HEK293 (cell line): ENCODE measurements around the gene PTPN4.

Experiments used
- CTCF ChIA-PET: fragments of 350-600 bp; formaldehyde crosslinking; extraction: SDS; loops from one replicate; lab custom pipeline; 2021; ENCODE audit warnings: antibody characterized with exemption; lab: Yijun Ruan, JAX
- POLR2A ChIA-PET: fragments of 300-600 bp; formaldehyde crosslinking; extraction: SDS; loops from one replicate; lab custom pipeline; 2020; ENCODE audit warnings: antibody characterized with exemption, inconsistent platforms; lab: Yijun Ruan, JAX
- H3K27ac ChIP-seq: fragments of 200-500 bp; sonication (Bioruptor generic); 2 replicates; pipeline ENCODE4 v1.5.1; 2014; ENCODE audit warnings: low read depth, low read length, control low read depth, inconsistent platforms; ENCODE audit errors: extremely low read depth
- H3K36me3 ChIP-seq, 2 experiments: fragments of 200-500 bp in 1 of 2; sonication (Bioruptor generic) in 1 of 2; 1 replicate in 1 of 2; 2 replicates in 1 of 2; pipeline ENCODE4 v1.5.1; 2014 to 2017; ENCODE audit warnings: inconsistent platforms in 2 of 2, low read length in 2 of 2; ENCODE audit not compliant: control insufficient read depth in 2 of 2, insufficient read depth in 1 of 2
- H3K4me1 ChIP-seq: fragments of 200-500 bp; sonication (Bioruptor generic); 2 replicates; pipeline ENCODE4 v1.5.1; 2014; ENCODE audit warnings: mild to moderate bottlenecking, low read length, inconsistent platforms; ENCODE audit not compliant: control insufficient read depth, insufficient read depth
- H3K4me3 ChIP-seq: 2 replicates; pipeline ENCODE4 v1.5.1; 2011; ENCODE audit warnings: low read depth, mild to moderate bottlenecking, control low read depth, low read length, moderate library complexity
- H3K9me3 ChIP-seq: fragments of 200-500 bp; sonication (Bioruptor generic); 2 replicates; pipeline ENCODE4 v1.5.1; 2014; ENCODE audit warnings: low read depth, low read length, inconsistent platforms; ENCODE audit not compliant: control insufficient read depth, insufficient read depth
- ATF2 ChIP-seq: fragments of 450-650 bp; formaldehyde crosslinking; IDR thresholded peaks from 2 replicates; pipeline ENCODE4 v1.5.1; 2016; ENCODE audit warnings: missing biosample characterization, missing genetic modification characterization, low read depth
- BCL11A ChIP-seq: fragments of 450-650 bp; formaldehyde crosslinking; IDR thresholded peaks from 2 replicates; pipeline ENCODE4 v1.5.1; 2016; ENCODE audit warnings: low read depth, missing biosample characterization, missing genetic modification characterization
- ELK4 ChIP-seq: IDR thresholded peaks from 2 replicates; pipeline ENCODE4 v1.6.1; 2011; ENCODE audit warnings: mild to moderate bottlenecking, low read depth, low read length, borderline replicate concordance
- GFI1B ChIP-seq: fragments of 450-650 bp; formaldehyde crosslinking; IDR thresholded peaks from 2 replicates; pipeline ENCODE4 v1.5.1; 2016; ENCODE audit warnings: missing biosample characterization, missing genetic modification characterization
- HOXA7 ChIP-seq: sonication (generic); formaldehyde crosslinking; IDR thresholded peaks from 2 replicates; pipeline ENCODE4 v1.8.1; 2022; ENCODE audit warnings: missing genetic modification reagents, borderline replicate concordance
- HOXD13 ChIP-seq: sonication (generic); formaldehyde crosslinking; IDR thresholded peaks from 2 replicates; pipeline ENCODE4 v1.8.0; 2022; ENCODE audit warnings: missing genetic modification reagents, borderline replicate concordance
- IKZF3 ChIP-seq: fragments of 450-650 bp; IDR thresholded peaks from 2 replicates; pipeline ENCODE4 v1.5.0; 2018; ENCODE audit warnings: missing biosample characterization, mild to moderate bottlenecking, missing genetic modification characterization, moderate library complexity
- MEIS1 ChIP-seq: sonication (generic); formaldehyde crosslinking; IDR thresholded peaks from 2 replicates; pipeline ENCODE4 v1.8.1; 2022; ENCODE audit warnings: missing genetic modification reagents, mild to moderate bottlenecking, borderline replicate concordance
- OVOL3 ChIP-seq: fragments of 450-650 bp; formaldehyde crosslinking; IDR thresholded peaks from 2 replicates; pipeline ENCODE4 v1.5.1; 2016; ENCODE audit warnings: missing biosample characterization, missing genetic modification characterization
- ZBTB11 ChIP-seq: fragments of 450-650 bp; formaldehyde crosslinking; conservative IDR thresholded peaks from 2 replicates; pipeline ENCODE4 v1.5.1; 2016; ENCODE audit warnings: low read depth, missing biosample characterization, missing genetic modification characterization
- ZBTB21 ChIP-seq: fragments of 450-650 bp; formaldehyde crosslinking; IDR thresholded peaks from 2 replicates; pipeline ENCODE4 v1.5.1; 2017; ENCODE audit warnings: missing biosample characterization, missing genetic modification characterization
- ZBTB48 ChIP-seq: fragments of 450-650 bp; formaldehyde crosslinking; IDR thresholded peaks from 2 replicates; pipeline ENCODE4 v1.5.1; 2016; ENCODE audit warnings: missing biosample characterization, missing genetic modification characterization
- ZBTB49 ChIP-seq: fragments of 450-650 bp; formaldehyde crosslinking; IDR thresholded peaks from 2 replicates; pipeline ENCODE4 v1.5.1; 2016; ENCODE audit warnings: missing biosample characterization, missing genetic modification characterization, low read depth
- ZNF112 ChIP-seq: fragments of 450-650 bp; formaldehyde crosslinking; IDR thresholded peaks from 2 replicates; pipeline ENCODE4 v1.5.0; 2017; ENCODE audit warnings: missing biosample characterization, missing genetic modification characterization
- ZNF169 ChIP-seq: fragments of 450-650 bp; formaldehyde crosslinking; IDR thresholded peaks from 2 replicates; pipeline ENCODE4 v1.5.1; 2016; ENCODE audit warnings: missing biosample characterization, missing genetic modification characterization
- ZNF214 ChIP-seq: fragments of 450-650 bp; formaldehyde crosslinking; IDR thresholded peaks from 2 replicates; pipeline ENCODE4 v1.5.1; 2017; ENCODE audit warnings: missing biosample characterization, mild to moderate bottlenecking, missing genetic modification characterization, borderline replicate concordance
- ZNF473 ChIP-seq: fragments of 450-650 bp; formaldehyde crosslinking; IDR thresholded peaks from 2 replicates; pipeline ENCODE4 v1.5.1; 2017; ENCODE audit warnings: missing biosample characterization, missing genetic modification characterization
- ZNF513 ChIP-seq: fragments of 450-650 bp; IDR thresholded peaks from 2 replicates; pipeline ENCODE4 v1.5.1; 2018; ENCODE audit warnings: missing biosample characterization, missing genetic modification characterization
- ZNF600 ChIP-seq: fragments of 450-650 bp; formaldehyde crosslinking; IDR thresholded peaks from 2 replicates; pipeline ENCODE4 v1.5.1; 2016; ENCODE audit warnings: missing biosample characterization, missing genetic modification characterization
- ZNF623 ChIP-seq: fragments of 450-650 bp; formaldehyde crosslinking; IDR thresholded peaks from 2 replicates; pipeline ENCODE4 v1.5.1; 2016; ENCODE audit warnings: missing biosample characterization, missing genetic modification characterization
- ZNF624 ChIP-seq: fragments of 450-650 bp; formaldehyde crosslinking; IDR thresholded peaks from 2 replicates; pipeline ENCODE4 v1.5.1; 2017; ENCODE audit warnings: missing biosample characterization, missing genetic modification characterization
- TF ChIP-seq, protein P1 (sequence below): fragments of 450-650 bp; formaldehyde crosslinking; IDR thresholded peaks from 2 replicates; pipeline ENCODE4 v1.5.1; 2016; ENCODE audit warnings: missing biosample characterization, missing genetic modification characterization

Gene PTPN4

GRCh38 chr2:119958670-119959268 is 199.0 kb downstream of the PTPN4 start (continued):
- no peak for TF ChIP-seq ATF2 (tag by site-specific recombination)
- no peak for TF ChIP-seq ZNF624 (tag by site-specific recombination)
- no peak for TF ChIP-seq ZNF214
- TF ChIP-seq HOXD13 (CRISPR knock-in tag): no peak
- no peak for TF ChIP-seq ZBTB48 (tag by site-specific recombination)
- no peak for TF ChIP-seq GFI1B (tag by site-specific recombination)
- TF ChIP-seq ZNF112 (tag by site-specific recombination): no peak

DNA sequence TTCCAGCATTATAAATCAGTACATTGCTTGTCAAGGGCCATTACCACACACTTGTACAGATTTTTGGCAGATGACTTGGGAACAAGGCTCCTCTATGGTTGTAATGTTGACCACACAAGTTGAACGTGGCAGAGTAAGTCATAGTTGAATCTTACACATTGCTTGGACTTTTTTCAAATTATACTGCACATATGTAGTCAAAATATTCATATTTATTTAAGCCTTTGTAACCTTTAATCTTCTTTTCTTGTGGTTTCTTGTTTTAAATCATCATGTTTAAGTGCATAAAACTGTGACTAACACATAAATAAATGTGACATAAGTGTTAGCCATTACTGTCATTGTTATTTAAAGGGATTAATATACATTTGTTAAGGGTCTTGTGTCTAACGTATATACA is 201.1 kb downstream of the PTPN4 start:
- Histone ChIP-seq H3K36me3 (peaks cover 27 to 59% of the 10 kb centered on the region in 2 experiments), H3K4me1 (no peaks in the 10 kb centered on the region), H3K27ac (no peak overlapping the region)
- ChIA-PET CTCF (no interaction called here), POLR2A (no interaction called here)
- TF ChIP-seq IKZF3 (tag by site-specific recombination) (no peak), OVOL3 (tag by site-specific recombination) (no peak), ZNF473 (tag by site-specific recombination) (no peak), MEIS1 (CRISPR knock-in tag) (no peak), ZNF623 (tag by site-specific recombination) (no peak), ZNF169 (no peak), ZBTB21 (tag by site-specific recombination) (no peak), BCL11A (no peak), ZNF513 (tag by site-specific recombination) (no peak), ZBTB49 (tag by site-specific recombination) (no peak), HOXA7 (CRISPR knock-in tag) (no peak), ZBTB11 (tag by site-specific recombination) (no peak), ZBTB48 (tag by site-specific recombination) (no peak), ZNF600 (tag by site-specific recombination) (no peak), ELK4 (no peak)
- TF ChIP-seq, protein P1, sequence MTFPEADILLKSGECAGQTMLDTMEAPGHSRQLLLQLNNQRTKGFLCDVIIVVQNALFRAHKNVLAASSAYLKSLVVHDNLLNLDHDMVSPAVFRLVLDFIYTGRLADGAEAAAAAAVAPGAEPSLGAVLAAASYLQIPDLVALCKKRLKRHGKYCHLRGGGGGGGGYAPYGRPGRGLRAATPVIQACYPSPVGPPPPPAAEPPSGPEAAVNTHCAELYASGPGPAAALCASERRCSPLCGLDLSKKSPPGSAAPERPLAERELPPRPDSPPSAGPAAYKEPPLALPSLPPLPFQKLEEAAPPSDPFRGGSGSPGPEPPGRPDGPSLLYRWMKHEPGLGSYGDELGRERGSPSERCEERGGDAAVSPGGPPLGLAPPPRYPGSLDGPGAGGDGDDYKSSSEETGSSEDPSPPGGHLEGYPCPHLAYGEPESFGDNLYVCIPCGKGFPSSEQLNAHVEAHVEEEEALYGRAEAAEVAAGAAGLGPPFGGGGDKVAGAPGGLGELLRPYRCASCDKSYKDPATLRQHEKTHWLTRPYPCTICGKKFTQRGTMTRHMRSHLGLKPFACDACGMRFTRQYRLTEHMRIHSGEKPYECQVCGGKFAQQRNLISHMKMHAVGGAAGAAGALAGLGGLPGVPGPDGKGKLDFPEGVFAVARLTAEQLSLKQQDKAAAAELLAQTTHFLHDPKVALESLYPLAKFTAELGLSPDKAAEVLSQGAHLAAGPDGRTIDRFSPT (tag by site-specific recombination): no peak
- TF ChIP-seq, all 188 proteins: peak for 0
- Histone ChIP-seq H3K4me3 (no peak overlapping the region), H3K9me3 (no peaks in the 10 kb centered on the region)
